Mucosa of rectum (tissue), 2 donors: Measurements from ENCODE around the gene OR2M3.

Experiments used
- H3K27ac ChIP-seq, 2 donors: one replicate each; pipeline ENCODE4 v1.7.0; 2013; ENCODE audit warnings: inconsistent platforms in 2 of 2, low read depth in 2 of 2, low read length in 2 of 2
- H3K27me3 ChIP-seq, 2 donors: one replicate each; pipeline ENCODE4 v1.7.0; 2013; ENCODE audit warnings: low read length in 2 of 2; ENCODE audit not compliant: control insufficient read depth in 2 of 2, insufficient read depth in 2 of 2
- H3K36me3 ChIP-seq, 2 donors: one replicate each; pipeline ENCODE4 v1.7.0; 2013; ENCODE audit warnings: low read length in 2 of 2; ENCODE audit not compliant: control insufficient read depth in 2 of 2, insufficient read depth in 2 of 2
- H3K4me1 ChIP-seq, 2 donors: one replicate each; pipeline ENCODE4 v1.7.0; 2013; ENCODE audit warnings: low read length in 2 of 2, mild to moderate bottlenecking in 1 of 2; ENCODE audit not compliant: control insufficient read depth in 2 of 2, insufficient read depth in 2 of 2
- H3K4me3 ChIP-seq, 2 donors: one replicate each; pipeline ENCODE4 v1.7.0; 2013; ENCODE audit warnings: low read length in 2 of 2
- H3K9ac ChIP-seq, 2 donors: one replicate each; pipeline ENCODE4 v1.7.0; 2013; ENCODE audit warnings: low read length in 2 of 2, low read depth in 1 of 2, mild to moderate bottlenecking in 1 of 2
- H3K9me3 ChIP-seq, 2 donors: one replicate each; pipeline ENCODE4 v1.7.0; 2013; ENCODE audit warnings: low read length in 2 of 2; ENCODE audit not compliant: control insufficient read depth in 2 of 2
- donor health status: healthy.
- donor health status: Normal muscosa, but diverticular disease.

The OR2M3 gene

GRCh38 chr1:248196965-248197364 is at the start of gene OR2M3:
TSS of gene OR2M3 (plus strand) at chr1:248197265. CDS start at chr1:248203068, 5,803 bp downstream.
- H3K27me3 ChIP-seq, result no peaks in the 10 kb centered on the region

GRCh38 chr1:248152056-248152827 is 44.8 kb upstream of the OR2M3 start:
- H3K9me3 ChIP-seq, result peaks cover 0 to 2% of the 10 kb centered on the region in 2 donors
- no peak overlapping the region for H3K27ac ChIP-seq
- no peaks in the 10 kb centered on the region for H3K4me1 ChIP-seq
- no peaks in the 10 kb centered on the region for H3K27me3 ChIP-seq
- no peak overlapping the region for H3K9ac ChIP-seq
- H3K4me3 ChIP-seq, result no peak overlapping the region
- no peaks in the 10 kb centered on the region for H3K36me3 ChIP-seq

More at GRCh38 chr1:248196965-248197364, at the start of gene OR2M3:
- no peak within 1 kb of the TSS for H3K4me3 ChIP-seq
- H3K27ac ChIP-seq, result no peak within 1 kb of the TSS
- H3K36me3 ChIP-seq, result no peaks in the 10 kb centered on the region
- H3K4me1 ChIP-seq, result no peaks in the 10 kb centered on the region
- H3K9me3 ChIP-seq, result no peaks in the 10 kb centered on the region
- no peak within 1 kb of the TSS for H3K9ac ChIP-seq

DNA sequence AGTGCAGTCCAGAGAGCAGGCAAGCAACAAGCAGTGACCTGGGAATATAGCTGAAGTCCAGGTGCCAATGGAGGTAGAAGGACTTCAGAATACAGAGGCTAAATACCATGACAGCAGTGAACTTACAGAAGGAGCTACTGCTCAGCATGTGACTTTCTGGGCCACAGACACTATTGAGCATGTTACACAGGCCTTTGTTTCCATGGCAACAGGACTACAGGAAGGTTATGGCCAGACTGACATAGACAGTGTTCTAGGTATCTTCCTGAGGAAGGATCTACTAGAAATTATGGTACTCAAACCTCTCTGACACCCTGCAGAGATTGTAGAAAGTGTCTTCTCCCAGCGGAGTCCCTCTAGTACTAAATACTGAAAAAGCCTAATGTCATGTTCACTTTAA is 41.1 kb upstream of the OR2M3 start:
- Histone ChIP-seq H3K9me3 (peaks cover 0 to 2% of the 10 kb centered on the region in 2 donors), H3K36me3 (no peaks in the 10 kb centered on the region), H3K4me3 (no peak overlapping the region), H3K27me3 (no peaks in the 10 kb centered on the region), H3K27ac (no peak overlapping the region), H3K4me1 (no peaks in the 10 kb centered on the region), H3K9ac (no peak overlapping the region)

GRCh38 chr1:248158758-248159157 is 38.3 kb upstream of the OR2M3 start:
- no peak overlapping the region for H3K9ac ChIP-seq
- no peak overlapping the region for H3K27ac ChIP-seq
- H3K4me1 ChIP-seq, result no peaks in the 10 kb centered on the region
- no peaks in the 10 kb centered on the region for H3K27me3 ChIP-seq
- H3K36me3 ChIP-seq, result no peaks in the 10 kb centered on the region
- H3K9me3 ChIP-seq, result peaks cover 0 to 2% of the 10 kb centered on the region in 2 donors
- H3K4me3 ChIP-seq, result no peak overlapping the region

- H3K9ac ChIP-seq, result no peak overlapping the region
- no peaks in the 10 kb centered on the region for H3K27me3 ChIP-seq
- H3K27ac ChIP-seq, result no peak overlapping the region
- no peaks in the 10 kb centered on the region for H3K9me3 ChIP-seq
- no peak overlapping the region for H3K4me3 ChIP-seq
- no peaks in the 10 kb centered on the region for H3K36me3 ChIP-seq
- H3K4me1 ChIP-seq, result no peaks in the 10 kb centered on the region
Observed at GRCh38 chr1:248164031-248164430, 33.0 kb upstream of the OR2M3 start.

DNA sequence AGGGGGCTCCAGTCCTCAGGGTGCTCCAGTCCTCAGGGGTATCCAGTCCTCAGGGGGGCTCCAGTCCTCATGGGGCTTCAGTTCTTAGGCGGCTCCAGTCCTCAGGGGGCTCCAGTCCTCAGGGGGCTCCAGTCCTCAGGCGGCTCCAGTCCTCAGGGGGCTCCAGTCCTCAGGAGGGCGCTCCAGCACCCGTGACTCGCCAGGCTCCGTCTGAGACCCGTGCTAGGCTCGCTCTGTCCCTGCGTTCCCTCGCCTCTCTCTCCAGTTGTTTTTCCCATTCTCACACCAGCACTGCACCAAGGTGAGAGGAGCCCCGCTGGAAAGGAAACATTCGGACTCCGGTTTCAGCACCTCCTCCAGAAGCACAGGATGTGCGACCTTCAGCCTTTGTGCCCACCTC is 31.9 kb upstream of the OR2M3 start:
- no peaks in the 10 kb centered on the region for H3K36me3 ChIP-seq
- no peaks in the 10 kb centered on the region for H3K9me3 ChIP-seq
- no peak overlapping the region for H3K27ac ChIP-seq
- no peak overlapping the region for H3K4me3 ChIP-seq
- H3K27me3 ChIP-seq, result no peaks in the 10 kb centered on the region
- H3K9ac ChIP-seq, result no peak overlapping the region
- H3K4me1 ChIP-seq, result no peaks in the 10 kb centered on the region

DNA sequence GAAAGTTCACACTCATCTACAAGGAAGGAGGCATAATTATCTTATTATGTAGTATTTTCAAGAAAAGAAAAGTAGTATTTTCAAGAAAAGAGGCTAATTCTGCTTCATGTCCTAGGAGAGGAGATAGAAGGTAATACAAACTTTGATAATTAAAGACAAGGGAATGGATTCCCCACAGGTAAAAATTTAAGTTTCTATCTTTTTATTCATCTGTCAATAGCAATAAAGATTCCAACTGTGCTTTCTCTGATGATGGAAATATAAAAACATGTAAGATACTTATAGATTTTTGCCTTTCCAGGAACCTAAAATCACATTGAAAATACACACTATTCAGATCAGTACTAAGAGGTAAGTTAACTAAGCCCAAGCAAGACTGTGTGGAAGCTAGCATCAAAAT is 22.5 kb upstream of the OR2M3 start, which contains the start of gene OR2M2:
Gene OR2M2, plus strand, starts transcription at position 301 of the 400 bp plus-strand sequence. CDS start 5,165 bp downstream, outside the sequence.
- H3K9ac ChIP-seq, result no peak within 1 kb of the TSS
- H3K27ac ChIP-seq, result no peak within 1 kb of the TSS
- H3K27me3 ChIP-seq, result no peaks in the 10 kb centered on the region
- no peak within 1 kb of the TSS for H3K4me3 ChIP-seq
- H3K36me3 ChIP-seq, result no peaks in the 10 kb centered on the region
- H3K4me1 ChIP-seq, result no peaks in the 10 kb centered on the region
- no peaks in the 10 kb centered on the region for H3K9me3 ChIP-seq

- no peak overlapping the region for H3K4me3 ChIP-seq
- H3K4me1 ChIP-seq, result no peaks in the 10 kb centered on the region
- peaks cover 0 to 3% of the 10 kb centered on the region in 2 donors for H3K9me3 ChIP-seq
- H3K27ac ChIP-seq, result no peak overlapping the region
- H3K27me3 ChIP-seq, result no peaks in the 10 kb centered on the region
- H3K9ac ChIP-seq, result no peak overlapping the region
- no peaks in the 10 kb centered on the region for H3K36me3 ChIP-seq
Observed at GRCh38 chr1:248183996-248184395, 13.1 kb upstream of the OR2M3 start.

DNA sequence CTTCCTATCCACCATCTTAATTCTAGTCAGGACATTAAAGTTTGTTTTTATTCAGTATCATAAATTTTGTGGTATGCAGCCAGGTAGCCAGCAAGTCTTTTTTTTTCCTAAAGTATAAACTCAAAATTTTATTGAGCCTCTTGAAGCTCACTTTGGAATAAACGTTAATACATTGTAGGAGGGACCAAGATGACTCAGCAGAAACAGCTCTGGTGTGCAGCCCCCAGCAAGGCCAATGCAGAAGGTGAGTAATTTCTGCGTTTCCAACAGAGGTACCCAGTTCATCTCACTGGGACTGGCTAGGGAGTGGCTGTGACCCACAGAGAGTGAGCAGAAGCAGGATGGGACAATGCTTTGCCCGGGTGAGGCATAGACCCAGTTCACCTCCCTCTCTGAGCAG is 9.7 kb upstream of the OR2M3 start:
- no peak overlapping the region for H3K27ac ChIP-seq
- no peak overlapping the region for H3K9ac ChIP-seq
- H3K36me3 ChIP-seq, result no peaks in the 10 kb centered on the region
- no peak overlapping the region for H3K4me3 ChIP-seq
- H3K4me1 ChIP-seq, result no peaks in the 10 kb centered on the region
- no peaks in the 10 kb centered on the region for H3K9me3 ChIP-seq
- no peaks in the 10 kb centered on the region for H3K27me3 ChIP-seq

DNA sequence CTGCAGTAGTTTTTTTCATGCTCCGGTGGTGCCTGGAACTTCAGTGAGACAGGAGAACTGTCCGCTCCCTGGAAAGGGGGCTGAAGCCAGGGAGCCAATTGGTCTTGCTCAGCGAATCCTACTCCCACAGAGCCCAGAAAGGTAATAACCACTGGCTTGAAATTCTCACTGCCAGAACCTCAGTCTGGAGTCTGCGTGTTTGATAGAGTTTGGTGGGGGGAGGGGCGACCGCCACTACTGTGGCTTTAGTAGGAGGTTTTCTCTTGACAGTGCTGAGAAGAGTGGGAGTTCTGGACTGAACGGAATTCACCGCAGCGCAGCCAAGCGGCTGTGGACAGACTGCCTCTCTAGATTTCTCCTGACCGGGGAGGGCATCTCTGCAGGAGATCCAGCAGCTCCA is 8.0 kb upstream of the OR2M3 start:
- no peak overlapping the region for H3K9ac ChIP-seq
- H3K36me3 ChIP-seq, result no peaks in the 10 kb centered on the region
- no peaks in the 10 kb centered on the region for H3K9me3 ChIP-seq

More for the DNA sequence above, 8.0 kb upstream of the OR2M3 start:
- no peak overlapping the region for H3K4me3 ChIP-seq
- no peaks in the 10 kb centered on the region for H3K27me3 ChIP-seq
- H3K27ac ChIP-seq, result no peak overlapping the region
- no peaks in the 10 kb centered on the region for H3K4me1 ChIP-seq
